SU-DHL-6 (cell line): ENCODE data around the gene BCL6.

ENCODE experiments used
- CTCF ChIP-seq: fragments of 200-600 bp; sonication (generic); IDR thresholded peaks from one replicate; pipeline ENCODE4 v1.5.1; 2017; ENCODE audit warnings: antibody characterized with exemption, mild to moderate bottlenecking, low read length, moderate library complexity; ENCODE audit not compliant: insufficient read depth, poor library complexity, severe bottlenecking
- EZH2phosphoT487 ChIP-seq: fragments of 200-600 bp; sonication (generic), shearing (Covaris generic); conservative IDR thresholded peaks from 2 replicates; pipeline ENCODE4 v1.6.1; 2018; ENCODE audit warnings: mild to moderate bottlenecking, antibody characterized with exemption, low read length, moderate library complexity, mixed read lengths

GRCh38 chr3:187695449-187695848, 49.8 kb downstream of the BCL6 start:
- TF ChIP-seq CTCF (no peak), EZH2phosphoT487 (no peak)
